ENCODE measurements around the gene TMEM184A.

The TMEM184A gene

GRCh38 chr7:1590476-1590875 lies 34.5 kb upstream of the TMEM184A start:
- H3K4me3 ChIP-seq (ENCODE audit: low read length) = no peak overlapping the region
- no peak for DNase-seq (ENCODE audit: low read depth)
- no peak for TF ChIP-seq CTCF (conservative IDR thresholded peaks at IDR 0.05; ENCODE audit: low read length)

GRCh38 chr7:1588978-1589377 lies 33.0 kb upstream of the TMEM184A start:
- DNase-seq (ENCODE audit: low read depth) = no peak
- TF ChIP-seq CTCF (conservative IDR thresholded peaks at IDR 0.05; ENCODE audit: low read length) = no peak
- no peak overlapping the region for H3K4me3 ChIP-seq (ENCODE audit: low read length)

GRCh38 chr7:1587738-1588137 lies 31.7 kb upstream of the TMEM184A start:
- no peak for DNase-seq (ENCODE audit: low read depth)
- H3K4me3 ChIP-seq (ENCODE audit: low read length) = no peak overlapping the region
- TF ChIP-seq CTCF (conservative IDR thresholded peaks at IDR 0.05; ENCODE audit: low read length) = no peak

GRCh38 chr7:1586827-1587705 lies 31.1 kb upstream of the TMEM184A start:
- DNase-seq (ENCODE audit: low read depth) = no peak
- H3K4me3 ChIP-seq (ENCODE audit: low read length) = no peak overlapping the region
- TF ChIP-seq CTCF (conservative IDR thresholded peaks at IDR 0.05; ENCODE audit: low read length) = no peak

GRCh38 chr7:1586126-1586826 lies 30.3 kb upstream of the TMEM184A start:
- no peak overlapping the region for H3K4me3 ChIP-seq (ENCODE audit: low read length)
- TF ChIP-seq CTCF (conservative IDR thresholded peaks at IDR 0.05; ENCODE audit: low read length) = no peak
- no peak for DNase-seq (ENCODE audit: low read depth)

- no peak for TF ChIP-seq CTCF (conservative IDR thresholded peaks at IDR 0.05; ENCODE audit: low read length)
- no peak overlapping the region for H3K4me3 ChIP-seq (ENCODE audit: low read length)
- no peak for DNase-seq (ENCODE audit: low read depth)
These were observed 29.4 kb upstream of the TMEM184A start for GRCh38 chr7:1585142-1585981.

Data from AG10803 (cell line).